ENCODE data around the gene PDLIM1. TPM values are rescaled to one million over a fixed set of nuclear protein-coding genes. Genes with fewer than 3 reads are reported as not detected.

The PDLIM1 gene
- total and polyA plus RNA-seq, 2 of the 8 experiments (the other 6 are each of a cell fraction or from before 2014, with no cell fraction given) = 169 to 245 TPM

GRCh38 chr10:95230677-95231586 is 59.9 kb downstream of the PDLIM1 start (continued):
- peak; percentile 7; the same call in 1 of the 2 replicates for TF ChIP-seq GTF2F1 (IDR thresholded peaks at IDR 0.05; ENCODE audit: borderline replicate concordance, low read depth, low read length)
- peak; percentile 73 for TF ChIP-seq NANOG (IDR thresholded peaks at IDR 0.05; ENCODE audit: insufficient read depth, low read depth, low read length, poor library complexity, severe bottlenecking)
- TF ChIP-seq E2F6 (IDR thresholded peaks at IDR 0.05) = peak; percentile 59
- peak; percentile 64 for TF ChIP-seq TAF1 (IDR thresholded peaks at IDR 0.05; ENCODE audit: low read depth, low read length)
- peak; percentile 79 for TF ChIP-seq POLR2AphosphoS5 (IDR thresholded peaks at IDR 0.05; ENCODE audit: low read depth, low read length)
- peak; percentile 86 for TF ChIP-seq YY1 (IDR thresholded peaks at IDR 0.05; ENCODE audit: low read depth, low read length)
- TF ChIP-seq CHD1 (IDR thresholded peaks at IDR 0.05; ENCODE audit: low read depth, low read length) = peak; percentile 64
- peak; percentile 93 for TF ChIP-seq MAX (IDR thresholded peaks at IDR 0.05)

Measured in H1 (cell line).